GM23338 (cell line): ENCODE data around the gene SDHAF1. TPM values are rescaled to one million over a fixed set of nuclear protein-coding genes. Genes with fewer than 3 reads are reported as not detected.
A peak's percentile ranks its signal among the peaks of the same experiment; 100 is the strongest.

ENCODE experiments used
- ATAC-seq: fragments of 200-7000 bp; cut with Tn5 transposase; 3 replicates; pipeline ENCODE4 v1.9.1; 2020
- DNase-seq: peaks from one replicate; pipeline ENCODE4 v3.0.0-alpha.2; 2015; ENCODE audit warnings: low spot score
- H2AFZ ChIP-seq: fragments of 200-600 bp; sonication (generic); 2 replicates; pipeline ENCODE4 v1.8.0; 2016; ENCODE audit warnings: antibody characterized with exemption, mild to moderate bottlenecking, moderate library complexity
- H3F3A ChIP-seq: fragments of 200-600 bp; sonication (generic); replicated peaks from 2 replicates; pipeline ENCODE4 v1.8.0; 2017; ENCODE audit warnings: antibody characterized with exemption, mixed run types, low read depth
- H3K27ac ChIP-seq: fragments of 200-600 bp; sonication (generic); 2 replicates; pipeline ENCODE4 v1.6.1; 2016; ENCODE audit warnings: low read depth
- H3K27me3 ChIP-seq: fragments of 200-600 bp; sonication (generic); 2 replicates; pipeline ENCODE4 v1.8.0; 2016; ENCODE audit warnings: mild to moderate bottlenecking, mixed run types, moderate library complexity; ENCODE audit not compliant: insufficient read depth
- H3K36me3 ChIP-seq: fragments of 200-600 bp; sonication (generic); 2 replicates; pipeline ENCODE4 v1.8.0; 2016; ENCODE audit warnings: mild to moderate bottlenecking; ENCODE audit not compliant: insufficient read depth
- H3K4me1 ChIP-seq: fragments of 200-600 bp; sonication (generic); 2 replicates; pipeline ENCODE4 v1.8.0; 2016; ENCODE audit warnings: mild to moderate bottlenecking, moderate library complexity; ENCODE audit not compliant: insufficient read depth
- H3K4me2 ChIP-seq: fragments of 200-600 bp; sonication (generic); 2 replicates; pipeline ENCODE4 v1.7.1; 2017; ENCODE audit warnings: mixed run types
- H3K4me3 ChIP-seq: fragments of 200-600 bp; sonication (generic); 2 replicates; pipeline ENCODE4 v1.6.1; 2016; ENCODE audit warnings: mixed run types
- H3K79me2 ChIP-seq: fragments of 200-600 bp; sonication (generic); replicated peaks from 2 replicates; pipeline ENCODE4 v1.8.0; 2017; ENCODE audit warnings: mild to moderate bottlenecking; ENCODE audit not compliant: insufficient read depth
- H3K9me2 ChIP-seq: fragments of 200-600 bp; sonication (generic); 2 replicates; pipeline ENCODE4 v1.8.0; 2017; ENCODE audit not compliant: insufficient read depth
- H4K20me1 ChIP-seq: fragments of 200-600 bp; sonication (generic); replicated peaks from 2 replicates; pipeline ENCODE4 v1.8.0; 2017; ENCODE audit warnings: mild to moderate bottlenecking; ENCODE audit not compliant: insufficient read depth
- H3K27ac Mint-ChIP-seq: 2 replicates; pipeline ENCODE4 v1.8.0; 2020; ENCODE audit warnings: inconsistent platforms, mild to moderate bottlenecking, moderate library complexity, mixed read lengths
- H3K27me3 Mint-ChIP-seq: 3 replicates; pipeline ENCODE4 v1.8.0; 2022; ENCODE audit warnings: low read depth, mild to moderate bottlenecking, moderate library complexity, mixed read lengths, inconsistent platforms; ENCODE audit not compliant: insufficient read depth, poor library complexity
- H3K36me3 Mint-ChIP-seq: 3 replicates; pipeline ENCODE4 v1.8.0; 2021; ENCODE audit warnings: low read depth, mild to moderate bottlenecking, inconsistent platforms, moderate library complexity, mixed read lengths
- H3K4me1 Mint-ChIP-seq: 3 replicates; pipeline ENCODE4 v1.8.0; 2020; ENCODE audit warnings: mild to moderate bottlenecking, inconsistent platforms, mixed read lengths
- H3K4me3 Mint-ChIP-seq: 3 replicates; pipeline ENCODE4 v1.8.0; 2021; ENCODE audit warnings: moderate library complexity, mild to moderate bottlenecking, inconsistent platforms, mixed read lengths
- H3K9me3 Mint-ChIP-seq: 3 replicates; pipeline ENCODE4 v1.8.0; 2020; ENCODE audit warnings: moderate library complexity, mild to moderate bottlenecking, inconsistent platforms, mixed read lengths
- CREB1 ChIP-seq: fragments of 250-450 bp; sonication (Bioruptor Pico); IDR thresholded peaks from 2 replicates; pipeline ENCODE4 v1.5.0; 2020; ENCODE audit warnings: low read depth, mild to moderate bottlenecking, moderate library complexity
- CTCF ChIP-seq, 2 experiments: fragments of 200-600 bp in 1 of 2; sonication (generic) in 1 of 2; conservative IDR thresholded peaks; 2 replicates each; pipeline versions ENCODE4 v1.5.1 to v1.6.1; 2016 to 2017; ENCODE audit warnings: antibody characterized with exemption in 2 of 2, low read depth in 2 of 2, mild to moderate bottlenecking in 2 of 2, moderate library complexity in 1 of 2
- EZH2 ChIP-seq: fragments of 200-600 bp; sonication (generic); IDR thresholded peaks from one replicate; pipeline ENCODE4 v1.8.0; 2017; ENCODE audit warnings: antibody characterized with exemption, mild to moderate bottlenecking, low read depth; ENCODE audit not compliant: unreplicated experiment
- EZH2phosphoT487 ChIP-seq: fragments of 200-600 bp; sonication (generic); IDR thresholded peaks from one replicate; pipeline ENCODE4 v1.8.1; 2018; ENCODE audit warnings: antibody characterized with exemption; ENCODE audit not compliant: unreplicated experiment
- JUNB ChIP-seq: IDR thresholded peaks from one replicate; pipeline ENCODE4 v1.6.1; 2016; ENCODE audit warnings: antibody characterized with exemption; ENCODE audit not compliant: unreplicated experiment
- NANOG ChIP-seq: IDR thresholded peaks from 2 replicates; pipeline ENCODE4 v1.6.1; 2016; ENCODE audit warnings: antibody characterized with exemption, borderline replicate concordance
- POLR2AphosphoS5 ChIP-seq: IDR thresholded peaks from 2 replicates; pipeline ENCODE4 v1.6.1; 2016; ENCODE audit warnings: antibody characterized with exemption, low read depth
- REST ChIP-seq: IDR thresholded peaks from one replicate; pipeline ENCODE4 v1.6.1; 2018; ENCODE audit warnings: antibody characterized with exemption; ENCODE audit not compliant: unreplicated experiment
- STAT1 ChIP-seq: IDR thresholded peaks from one replicate; pipeline ENCODE4 v1.6.1; 2016; ENCODE audit warnings: antibody characterized with exemption; ENCODE audit not compliant: unreplicated experiment
- ZNF114 ChIP-seq: fragments of 250-450 bp; sonication (Bioruptor Pico); IDR thresholded peaks from 2 replicates; pipeline ENCODE4 v1.5.0; 2020; ENCODE audit warnings: mild to moderate bottlenecking, moderate library complexity
- ZNF331 ChIP-seq: fragments of 250-450 bp; sonication (Bioruptor Pico); IDR thresholded peaks from 2 replicates; pipeline ENCODE4 v1.5.0; 2020; ENCODE audit warnings: low read depth, mild to moderate bottlenecking, moderate library complexity
- ZNF462 ChIP-seq: fragments of 250-450 bp; sonication (Bioruptor Pico); IDR thresholded peaks from 2 replicates; pipeline ENCODE4 v1.5.0; 2020; ENCODE audit warnings: mild to moderate bottlenecking, moderate library complexity
- polyA plus RNA-seq: library from polyadenylated mRNA; unstranded; fragments of >200 nt; fragmentation: Nextera tagmentation; extraction: Ambion mirVana; gene quantifications from 2 replicates; pipeline ENCODE4 v1.2.1, GENCODE V29; 2016
- total RNA-seq: library from RNA; depleted of rRNA; stranded (reverse); fragments of >200 nt; shearing (Covaris generic); gene quantifications from 2 replicates; pipeline ENCODE4 v1.2.3, GENCODE V29; 2014
- TF ChIP-seq, protein P1 (sequence below): IDR thresholded peaks from 2 replicates; pipeline ENCODE4 v1.6.1; 2016; ENCODE audit warnings: antibody characterized with exemption

SDHAF1 gene
- total and polyA plus RNA-seq, 2 experiments from 2014 or later, result 19.9 to 55.9 TPM

GRCh38 chr19:36009633-36010379 lies 14.8 kb downstream of the SDHAF1 start:
- Histone ChIP-seq H3K4me1 (peaks cover 21% of the 10 kb centered on the region; the same call in 1 of the 2 replicates), H3K79me2 (peaks cover 4% of the 10 kb centered on the region), H3K36me3 (0 out of 2 replicates have a peak, but pooled peaks cover 5% of the 10 kb centered on the region), H3F3A (no peaks in the 10 kb centered on the region), H4K20me1 (no peaks in the 10 kb centered on the region; the same call in 1 of the 2 replicates), H3K4me2 (peak overlapping the region; percentile 85), H3K9me2 (no peaks in the 10 kb centered on the region), H2AFZ (no peak overlapping the region; the same call in 1 of the 2 replicates), H3K27me3 (no peaks in the 10 kb centered on the region), H3K4me3 (peak overlapping the region; percentile 85), H3K27ac (no peak overlapping the region)
- Mint-ChIP-seq H3K9me3 (no peaks in the 10 kb centered on the region; the same call in 2 of the 3 replicates), H3K27me3 (peaks cover 21% of the 10 kb centered on the region), H3K36me3 (peaks cover 17% of the 10 kb centered on the region), H3K4me1 (peaks cover 31% of the 10 kb centered on the region), H3K27ac (peak overlapping the region; percentile 12; the same call in 1 of the 2 replicates), H3K4me3 (peak overlapping the region; percentile 77)
- ATAC-seq, result no peak; the same call in 2 of the 3 replicates
- no peak for TF ChIP-seq STAT1
- no peak for TF ChIP-seq JUNB
- TF ChIP-seq ZNF331 (CRISPR knock-in tag), result no peak
- no peak for TF ChIP-seq EZH2phosphoT487
- TF ChIP-seq NANOG, result no peak
- no peak for TF ChIP-seq EZH2
- no peak for TF ChIP-seq CREB1 (CRISPR knock-in tag)
- no peak for TF ChIP-seq ZNF462
- TF ChIP-seq, protein P1, sequence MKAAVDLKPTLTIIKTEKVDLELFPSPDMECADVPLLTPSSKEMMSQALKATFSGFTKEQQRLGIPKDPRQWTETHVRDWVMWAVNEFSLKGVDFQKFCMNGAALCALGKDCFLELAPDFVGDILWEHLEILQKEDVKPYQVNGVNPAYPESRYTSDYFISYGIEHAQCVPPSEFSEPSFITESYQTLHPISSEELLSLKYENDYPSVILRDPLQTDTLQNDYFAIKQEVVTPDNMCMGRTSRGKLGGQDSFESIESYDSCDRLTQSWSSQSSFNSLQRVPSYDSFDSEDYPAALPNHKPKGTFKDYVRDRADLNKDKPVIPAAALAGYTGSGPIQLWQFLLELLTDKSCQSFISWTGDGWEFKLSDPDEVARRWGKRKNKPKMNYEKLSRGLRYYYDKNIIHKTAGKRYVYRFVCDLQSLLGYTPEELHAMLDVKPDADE, result no peak
- no peak for TF ChIP-seq CTCF (conservative IDR thresholded peaks at IDR 0.05; ENCODE audit: low read depth in 2 of 2)
- TF ChIP-seq ZNF114 (CRISPR knock-in tag), result no peak
- no peak for TF ChIP-seq REST
- no peak for TF ChIP-seq POLR2AphosphoS5
- DNase-seq, result no peak
